ENCODE measurements around the gene GLOD5. TPM values are rescaled to one million over a fixed set of nuclear protein-coding genes. Genes with fewer than 3 reads are reported as not detected.

GLOD5 gene
- total and polyA plus RNA-seq, 9 of the 15 experiments (the other 6 are each of a cell fraction or from before 2014, with no cell fraction given), result 0.27 to 4.4 (median 2.2) TPM

DNA sequence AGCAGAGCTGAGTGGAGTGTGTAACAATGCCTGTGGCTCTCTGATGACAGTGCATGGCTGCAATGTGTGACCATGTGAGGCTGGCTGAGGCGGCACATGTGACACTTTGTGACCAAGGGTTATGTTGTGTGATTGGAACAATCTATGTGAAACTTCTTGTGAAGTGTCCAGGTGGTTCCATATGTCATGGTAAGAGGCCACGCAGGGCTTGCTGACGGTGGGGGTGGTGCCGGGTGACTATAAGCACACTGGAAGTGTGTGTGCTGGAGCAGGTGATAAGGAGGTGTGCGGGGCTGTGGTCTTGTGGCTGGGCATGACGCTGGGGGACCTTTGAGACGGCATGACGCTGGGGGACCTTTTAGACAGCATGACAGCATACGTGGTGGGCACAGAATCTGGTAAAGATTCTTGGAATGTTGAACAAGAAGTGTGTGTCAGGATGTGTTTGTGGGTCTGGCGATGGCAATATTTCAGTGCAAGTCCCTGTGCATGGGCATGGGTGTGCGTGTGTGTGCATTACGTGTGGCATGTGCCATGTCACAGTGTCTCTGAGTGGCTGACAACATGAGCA lies 32.9 kb downstream of the GLOD5 start (continued):
- 0 out of 2 replicates have a peak, but pooled peaks have one; percentile 47 for TF ChIP-seq ZNF143 (CRISPR knock-in tag; IDR thresholded peaks at IDR 0.05)
- peak; percentile 77 for TF ChIP-seq POLR2AphosphoS5 (IDR thresholded peaks at IDR 0.05; ENCODE audit: control insufficient read depth, insufficient read depth, low read depth, low read length)
- no peak; the same call in 1 of the 2 replicates for TF ChIP-seq ARID4B (CRISPR knock-in tag; IDR thresholded peaks at IDR 0.05)
- peak; percentile 29; the same call in 1 of the 2 replicates for TF ChIP-seq ELF4 (CRISPR knock-in tag; IDR thresholded peaks at IDR 0.05)
- TF ChIP-seq POLR3G (IDR thresholded peaks at IDR 0.05; ENCODE audit: extremely low read depth, insufficient read length, insufficient replicate concordance), result no peak
- no peak for TF ChIP-seq BMI1 (IDR thresholded peaks at IDR 0.05; ENCODE audit: low read length)
- TF ChIP-seq ELK1 (CRISPR knock-in tag; IDR thresholded peaks at IDR 0.05), result no peak
- TF ChIP-seq MBD1 (CRISPR knock-in tag; IDR thresholded peaks at IDR 0.05), result no peak
- TF ChIP-seq CBX1 (IDR thresholded peaks at IDR 0.05; ENCODE audit: low read depth), result no peak
- TF ChIP-seq ZNF655 (CRISPR knock-in tag; IDR thresholded peaks at IDR 0.05), result no peak
- TF ChIP-seq YBX1 (IDR thresholded peaks at IDR 0.05), result no peak
- TF ChIP-seq POLR2B (IDR thresholded peaks at IDR 0.05; ENCODE audit: low read depth, partially characterized antibody), result peak; percentile 47
- no peak for TF ChIP-seq DIDO1 (tag; IDR thresholded peaks at IDR 0.05; ENCODE audit: low read depth)
- peak in 1 of 2 experiments; percentile 58; a peak in 1 of 4 replicates for TF ChIP-seq FOXA3 (CRISPR knock-in tag; conservative IDR thresholded peaks at IDR 0.05 in 1 of 2, IDR thresholded peaks at IDR 0.05 in 1 of 2)
- no peak for TF ChIP-seq EWSR1 (IDR thresholded peaks at IDR 0.05; ENCODE audit: borderline replicate concordance, low read depth, partially characterized antibody)
- peak; percentile 51 for TF ChIP-seq DPF2 (IDR thresholded peaks at IDR 0.05)
- TF ChIP-seq RBM34 (IDR thresholded peaks at IDR 0.05; ENCODE audit: borderline replicate concordance, insufficient read depth, low read length), result no peak
- no peak for TF ChIP-seq ZBTB8A (IDR thresholded peaks at IDR 0.05; ENCODE audit: partially characterized antibody)
